ENCODE data around the gene PORCN. TPM values are rescaled to one million over a fixed set of nuclear protein-coding genes. Genes with fewer than 3 reads are reported as not detected.
"Not testable (repeated sequence)": the region's sequence is repeated elsewhere in the genome, so short reads cannot be mapped to it uniquely, and the experiment has no call there.

Gene PORCN
- polyA plus RNA-seq, 3 donors from 2014 or later, result 13.1 to 29.8 (median 18.1) TPM

- Mint-ChIP-seq H3K9me3 (no peaks in the 10 kb centered on the region), H3K27me3 (ENCODE audit: low read depth in 3 of 3) (peaks cover 1 to 10% (median 9%) of the 10 kb centered on the region in 3 donors), H3K36me3 (no peaks in the 10 kb centered on the region), H3K27ac (peak overlapping the region in 2 of 6 donors; percentile 6 to 26), H3K4me1 (peaks cover 15% of the 10 kb centered on the region in 2 donors), H3K4me3 (peak overlapping the region in 3 of 5 donors; percentile 38 to 84 (median 55))
- DNase-seq, result no peak
Measured at GRCh38 chrX:48507246-48507645, 1.5 kb upstream of the PORCN start.

GRCh38 chrX:48509245-48509590 lies 426 bp downstream of the PORCN start:
- DNase-seq, result no peak
- no peaks in the 10 kb centered on the region for H3K9me3 Mint-ChIP-seq

GRCh38 chrX:48509619-48510018 lies 827 bp downstream of the PORCN start:
- Mint-ChIP-seq H3K4me3 (peak overlapping the region; percentile 85 to 91 (median 86)), H3K36me3 (peaks cover 0 to 2% (median 0%) of the 10 kb centered on the region in 3 donors), H3K27me3 (ENCODE audit: low read depth in 3 of 3) (peaks cover 0 to 10% (median 5%) of the 10 kb centered on the region in 3 donors), H3K27ac (peak overlapping the region; percentile 68 to 90 (median 86)), H3K4me1 (peaks cover 15% of the 10 kb centered on the region in 2 donors), H3K9me3 (no peaks in the 10 kb centered on the region)
- no peak for DNase-seq

More at GRCh38 chrX:48509245-48509590, 426 bp downstream of the PORCN start:
- peak overlapping the region; percentile 85 to 91 (median 86) for H3K4me3 Mint-ChIP-seq
- peak overlapping the region; percentile 68 to 90 (median 86) for H3K27ac Mint-ChIP-seq
- H3K27me3 Mint-ChIP-seq (ENCODE audit: low read depth in 3 of 3), result peaks cover under 1 to 10% (median 5%) of the 10 kb centered on the region in 3 donors
- H3K36me3 Mint-ChIP-seq, result no peaks in the 10 kb centered on the region
- peaks cover 15% of the 10 kb centered on the region in 2 donors for H3K4me1 Mint-ChIP-seq

GRCh38 chrX:48511560-48511959 lies 2.8 kb downstream of the PORCN start:
- no peak for DNase-seq
- Mint-ChIP-seq H3K36me3 (peaks cover 0 to 5% (median 0%) of the 10 kb centered on the region in 3 donors), H3K27me3 (ENCODE audit: low read depth in 3 of 3) (peaks cover 0 to 10% (median 5%) of the 10 kb centered on the region in 3 donors), H3K4me1 (peaks cover 15% of the 10 kb centered on the region in 2 donors), H3K27ac (no peak overlapping the region), H3K4me3 (no peak overlapping the region), H3K9me3 (no peaks in the 10 kb centered on the region)

- Mint-ChIP-seq H3K36me3 (peaks cover 0 to 5% (median 0%) of the 10 kb centered on the region in 3 donors), H3K9me3 (no peaks in the 10 kb centered on the region), H3K27me3 (ENCODE audit: low read depth in 3 of 3) (peaks cover 0 to 10% (median 5%) of the 10 kb centered on the region in 3 donors), H3K4me1 (peaks cover 15% of the 10 kb centered on the region in 2 donors), H3K4me3 (no peak overlapping the region), H3K27ac (peak overlapping the region in 1 of 6 donors; percentile 8)
- DNase-seq, result no peak
Measured at GRCh38 chrX:48512371-48512935, 3.7 kb downstream of the PORCN start.

- H3K27ac Mint-ChIP-seq, result no peak overlapping the region
Measured at GRCh38 chrX:48513670-48514069, 4.9 kb downstream of the PORCN start.

GRCh38 chrX:48514126-48514806 lies 5.5 kb downstream of the PORCN start:
- no peak overlapping the region for H3K4me3 Mint-ChIP-seq
- H3K27me3 Mint-ChIP-seq (ENCODE audit: low read depth in 3 of 3), result peaks cover 0 to 6% (median 4%) of the 10 kb centered on the region in 3 donors
- DNase-seq, result no peak
- H3K4me1 Mint-ChIP-seq, result peaks cover 9 to 11% of the 10 kb centered on the region in 2 donors
- no peaks in the 10 kb centered on the region for H3K9me3 Mint-ChIP-seq
- H3K36me3 Mint-ChIP-seq, result peaks cover 0 to 5% (median 0%) of the 10 kb centered on the region in 3 donors
- H3K27ac Mint-ChIP-seq, result no peak overlapping the region

More at GRCh38 chrX:48513670-48514069, 4.9 kb downstream of the PORCN start:
- Mint-ChIP-seq H3K36me3 (peaks cover 0 to 5% (median 0%) of the 10 kb centered on the region in 3 donors), H3K4me1 (peaks cover 9 to 11% of the 10 kb centered on the region in 2 donors), H3K9me3 (no peaks in the 10 kb centered on the region), H3K27me3 (ENCODE audit: low read depth in 3 of 3) (peaks cover 0 to 7% (median 5%) of the 10 kb centered on the region in 3 donors), H3K4me3 (no peak overlapping the region)
- DNase-seq, result no peak

- Mint-ChIP-seq H3K27me3 (ENCODE audit: low read depth in 3 of 3) (peaks cover 0 to 4% (median 0%) of the 10 kb centered on the region in 3 donors), H3K36me3 (peaks cover 0 to 5% (median 0%) of the 10 kb centered on the region in 3 donors), H3K27ac (no peak overlapping the region), H3K4me1 (peaks cover 2 to 4% of the 10 kb centered on the region in 2 donors), H3K4me3 (no peak overlapping the region), H3K9me3 (no peaks in the 10 kb centered on the region)
- no peak for DNase-seq
Measured at GRCh38 chrX:48514868-48515460, 6.2 kb downstream of the PORCN start.

GRCh38 chrX:48515842-48516241 lies 7.0 kb downstream of the PORCN start:
- H3K4me3 Mint-ChIP-seq, result no peak overlapping the region
- H3K27ac Mint-ChIP-seq, result no peak overlapping the region

GRCh38 chrX:48516285-48516684 lies 7.5 kb downstream of the PORCN start:
- no peak overlapping the region for H3K27ac Mint-ChIP-seq
- peaks cover 11 to 12% of the 10 kb centered on the region in 2 donors for H3K4me1 Mint-ChIP-seq
- DNase-seq, result no peak
- H3K36me3 Mint-ChIP-seq, result peaks cover 0 to 5% (median 0%) of the 10 kb centered on the region in 3 donors
- no peaks in the 10 kb centered on the region for H3K9me3 Mint-ChIP-seq
- no peak overlapping the region for H3K4me3 Mint-ChIP-seq
- peaks cover 0 to 2% (median under 1%) of the 10 kb centered on the region in 3 donors for H3K27me3 Mint-ChIP-seq (ENCODE audit: low read depth in 3 of 3)

More at GRCh38 chrX:48515842-48516241, 7.0 kb downstream of the PORCN start:
- Mint-ChIP-seq H3K27me3 (ENCODE audit: low read depth in 3 of 3) (peaks cover 0 to 1% (median 0%) of the 10 kb centered on the region in 3 donors), H3K9me3 (no peaks in the 10 kb centered on the region), H3K4me1 (peaks cover 7 to 8% of the 10 kb centered on the region in 2 donors), H3K36me3 (peaks cover 0 to 5% (median 0%) of the 10 kb centered on the region in 3 donors)
- no peak for DNase-seq

- H3K4me3 Mint-ChIP-seq, result no peak overlapping the region
- peaks cover 14 to 16% of the 10 kb centered on the region in 2 donors for H3K4me1 Mint-ChIP-seq
- H3K36me3 Mint-ChIP-seq, result peaks cover 0 to 5% (median 0%) of the 10 kb centered on the region in 3 donors
- no peak overlapping the region for H3K27ac Mint-ChIP-seq
- no peaks in the 10 kb centered on the region for H3K9me3 Mint-ChIP-seq
- DNase-seq, result no peak
- peaks cover 0 to 3% (median 3%) of the 10 kb centered on the region in 3 donors for H3K27me3 Mint-ChIP-seq (ENCODE audit: low read depth in 3 of 3)
Measured at GRCh38 chrX:48516987-48517386, 8.2 kb downstream of the PORCN start.

GRCh38 chrX:48519481-48519880 lies 10.7 kb downstream of the PORCN start:
- not testable (repeated sequence) for H3K36me3 Mint-ChIP-seq; H3K4me3 Mint-ChIP-seq; H3K27me3 Mint-ChIP-seq (ENCODE audit: low read depth in 3 of 3); DNase-seq; H3K9me3 Mint-ChIP-seq
- Mint-ChIP-seq H3K4me1 (peaks cover 20 to 25% of the 10 kb centered on the region in 2 donors), H3K27ac (peak overlapping the region in 2 of 6 donors; percentile 21 to 43)

GRCh38 chrX:48520455-48520854 lies 11.7 kb downstream of the PORCN start:
- H3K27ac Mint-ChIP-seq, result peak overlapping the region; percentile 87 to 95 (median 94)
- H3K4me1 Mint-ChIP-seq, result peaks cover 20 to 25% of the 10 kb centered on the region in 2 donors
- DNase-seq, result no peak
- peak overlapping the region; percentile 86 to 93 (median 91) for H3K4me3 Mint-ChIP-seq
- H3K36me3 Mint-ChIP-seq, result peaks cover 0 to 4% (median 0%) of the 10 kb centered on the region in 3 donors
- peaks cover 0 to 3% (median 3%) of the 10 kb centered on the region in 3 donors for H3K27me3 Mint-ChIP-seq (ENCODE audit: low read depth in 3 of 3)
- no peaks in the 10 kb centered on the region for H3K9me3 Mint-ChIP-seq

GRCh38 chrX:48520976-48521352 lies 12.2 kb downstream of the PORCN start:
- H3K4me3 Mint-ChIP-seq, result peak overlapping the region; percentile 86 to 93 (median 91)
- H3K27me3 Mint-ChIP-seq (ENCODE audit: low read depth in 3 of 3), result peaks cover 0 to 3% (median 3%) of the 10 kb centered on the region in 3 donors
- H3K27ac Mint-ChIP-seq, result peak overlapping the region; percentile 87 to 95 (median 94)
- DNase-seq, result no peak
- H3K36me3 Mint-ChIP-seq, result peaks cover 0 to 4% (median 0%) of the 10 kb centered on the region in 3 donors
- no peaks in the 10 kb centered on the region for H3K9me3 Mint-ChIP-seq
- H3K4me1 Mint-ChIP-seq, result peaks cover 20 to 25% of the 10 kb centered on the region in 2 donors

Measured in immature natural killer cell (primary cell).